HEK293 (cell line): ENCODE data around the gene GPC2.
A peak's percentile ranks its signal among the peaks of the same experiment; 100 is the strongest.

Experiments used
- ATF2 ChIP-seq: fragments of 450-650 bp; formaldehyde crosslinking; IDR thresholded peaks from 2 replicates; pipeline ENCODE4 v1.5.1; 2016; ENCODE audit warnings: missing biosample characterization, missing genetic modification characterization, low read depth
- BCL11A ChIP-seq: fragments of 450-650 bp; formaldehyde crosslinking; IDR thresholded peaks from 2 replicates; pipeline ENCODE4 v1.5.1; 2016; ENCODE audit warnings: low read depth, missing biosample characterization, missing genetic modification characterization
- GFI1B ChIP-seq: fragments of 450-650 bp; formaldehyde crosslinking; IDR thresholded peaks from 2 replicates; pipeline ENCODE4 v1.5.1; 2016; ENCODE audit warnings: missing biosample characterization, missing genetic modification characterization
- GLI4 ChIP-seq: fragments of 450-650 bp; formaldehyde crosslinking; IDR thresholded peaks from 2 replicates; pipeline ENCODE4 v1.5.1; 2016; ENCODE audit warnings: missing biosample characterization, missing genetic modification characterization
- GLIS1 ChIP-seq: fragments of 450-650 bp; formaldehyde crosslinking; IDR thresholded peaks from 2 replicates; pipeline ENCODE4 v1.5.1; 2016; ENCODE audit warnings: missing biosample characterization, missing genetic modification characterization
- MEIS1 ChIP-seq: sonication (generic); formaldehyde crosslinking; IDR thresholded peaks from 2 replicates; pipeline ENCODE4 v1.8.1; 2022; ENCODE audit warnings: missing genetic modification reagents, mild to moderate bottlenecking, borderline replicate concordance
- PRDM4 ChIP-seq: fragments of 450-650 bp; formaldehyde crosslinking; IDR thresholded peaks from 2 replicates; pipeline ENCODE4 v1.5.1; 2017; ENCODE audit warnings: missing biosample characterization, missing genetic modification characterization
- YY1 ChIP-seq: fragments of 450-650 bp; formaldehyde crosslinking; IDR thresholded peaks from 2 replicates; pipeline ENCODE4 v1.5.1; 2018; ENCODE audit warnings: missing biosample characterization, missing genetic modification characterization
- ZBTB20 ChIP-seq: fragments of 450-650 bp; formaldehyde crosslinking; IDR thresholded peaks from 2 replicates; pipeline ENCODE4 v1.5.1; 2016; ENCODE audit warnings: missing biosample characterization, missing genetic modification characterization
- ZBTB21 ChIP-seq: fragments of 450-650 bp; formaldehyde crosslinking; IDR thresholded peaks from 2 replicates; pipeline ENCODE4 v1.5.1; 2017; ENCODE audit warnings: missing biosample characterization, missing genetic modification characterization
- ZEB2 ChIP-seq: fragments of 450-650 bp; formaldehyde crosslinking; IDR thresholded peaks from 2 replicates; pipeline ENCODE4 v1.5.1; 2016; ENCODE audit warnings: missing biosample characterization, missing genetic modification characterization
- ZFP69B ChIP-seq: fragments of 450-650 bp; formaldehyde crosslinking; IDR thresholded peaks from 2 replicates; pipeline ENCODE4 v1.5.1; 2016; ENCODE audit warnings: missing biosample characterization, missing genetic modification characterization
- ZIC2 ChIP-seq: fragments of 450-650 bp; formaldehyde crosslinking; IDR thresholded peaks from 2 replicates; pipeline ENCODE4 v1.5.1; 2016; ENCODE audit warnings: missing biosample characterization, missing genetic modification characterization
- ZNF155 ChIP-seq: fragments of 450-650 bp; formaldehyde crosslinking; IDR thresholded peaks from 2 replicates; pipeline ENCODE4 v1.5.1; 2016; ENCODE audit warnings: missing biosample characterization, missing genetic modification characterization
- ZNF184 ChIP-seq: fragments of 450-650 bp; IDR thresholded peaks from 2 replicates; pipeline ENCODE4 v1.5.1; 2018; ENCODE audit warnings: missing biosample characterization, mild to moderate bottlenecking, missing genetic modification characterization
- ZNF302 ChIP-seq: fragments of 450-650 bp; formaldehyde crosslinking; IDR thresholded peaks from 2 replicates; pipeline ENCODE4 v1.5.1; 2016; ENCODE audit warnings: missing biosample characterization, missing genetic modification characterization, low read depth
- ZNF362 ChIP-seq: fragments of 450-650 bp; formaldehyde crosslinking; IDR thresholded peaks from 2 replicates; pipeline ENCODE4 v1.5.1; 2016; ENCODE audit warnings: missing biosample characterization, missing genetic modification characterization
- ZNF394 ChIP-seq: fragments of 450-650 bp; formaldehyde crosslinking; IDR thresholded peaks from 2 replicates; pipeline ENCODE4 v1.5.1; 2016; ENCODE audit warnings: missing biosample characterization, missing genetic modification characterization, mild to moderate bottlenecking, moderate library complexity, borderline replicate concordance
- ZNF416 ChIP-seq: fragments of 450-650 bp; formaldehyde crosslinking; IDR thresholded peaks from 2 replicates; pipeline ENCODE4 v1.5.1; 2016; ENCODE audit warnings: missing biosample characterization, missing genetic modification characterization
- ZNF433 ChIP-seq: fragments of 450-650 bp; formaldehyde crosslinking; IDR thresholded peaks from 2 replicates; pipeline ENCODE4 v1.5.1; 2016; ENCODE audit warnings: missing biosample characterization, missing genetic modification characterization, low read depth
- ZNF521 ChIP-seq: fragments of 450-650 bp; formaldehyde crosslinking; IDR thresholded peaks from 2 replicates; pipeline ENCODE4 v1.5.1; 2017; ENCODE audit warnings: missing biosample characterization, mild to moderate bottlenecking, missing genetic modification characterization
- ZNF529 ChIP-seq: fragments of 450-650 bp; formaldehyde crosslinking; IDR thresholded peaks from 2 replicates; pipeline ENCODE4 v1.5.1; 2017; ENCODE audit warnings: missing genetic modification characterization, missing biosample characterization; ENCODE audit not compliant: insufficient replicate concordance
- ZNF558 ChIP-seq: fragments of 450-650 bp; formaldehyde crosslinking; IDR thresholded peaks from 2 replicates; pipeline ENCODE4 v1.5.1; 2016; ENCODE audit warnings: missing biosample characterization, missing genetic modification characterization
- ZNF585B ChIP-seq: fragments of 450-650 bp; formaldehyde crosslinking; IDR thresholded peaks from 2 replicates; pipeline ENCODE4 v1.5.1; 2016; ENCODE audit warnings: missing biosample characterization, missing genetic modification characterization
- ZNF596 ChIP-seq: fragments of 450-650 bp; IDR thresholded peaks from 2 replicates; pipeline ENCODE4 v1.5.0; 2018; ENCODE audit warnings: missing biosample characterization, mild to moderate bottlenecking, missing genetic modification characterization, moderate library complexity
- ZNF621 ChIP-seq: fragments of 450-650 bp; formaldehyde crosslinking; IDR thresholded peaks from 2 replicates; pipeline ENCODE4 v1.5.1; 2017; ENCODE audit warnings: missing biosample characterization, missing genetic modification characterization
- ZNF626 ChIP-seq: fragments of 450-650 bp; sonication (Bioruptor Pico); formaldehyde crosslinking; IDR thresholded peaks from 2 replicates; pipeline ENCODE4 v1.5.1; 2018; ENCODE audit warnings: missing biosample characterization, missing genetic modification characterization, inconsistent platforms
- ZNF639 ChIP-seq: fragments of 450-650 bp; formaldehyde crosslinking; IDR thresholded peaks from 2 replicates; pipeline ENCODE4 v1.5.1; 2016; ENCODE audit warnings: missing biosample characterization, missing genetic modification characterization
- ZNF664 ChIP-seq: fragments of 450-650 bp; formaldehyde crosslinking; IDR thresholded peaks from 2 replicates; pipeline ENCODE4 v1.5.1; 2016; ENCODE audit warnings: missing biosample characterization, missing genetic modification characterization
- ZNF692 ChIP-seq: fragments of 450-650 bp; formaldehyde crosslinking; IDR thresholded peaks from 2 replicates; pipeline ENCODE4 v1.5.1; 2016; ENCODE audit warnings: missing biosample characterization, missing genetic modification characterization
- ZNF843 ChIP-seq: fragments of 450-650 bp; formaldehyde crosslinking; IDR thresholded peaks from 2 replicates; pipeline ENCODE4 v1.5.1; 2016; ENCODE audit warnings: missing biosample characterization, missing genetic modification characterization
- ZSCAN18 ChIP-seq: fragments of 450-650 bp; formaldehyde crosslinking; IDR thresholded peaks from 2 replicates; pipeline ENCODE4 v1.5.1; 2016; ENCODE audit warnings: missing biosample characterization, missing genetic modification characterization

Gene GPC2

GRCh38 chr7:100158229-100159098 is 18.7 kb downstream of the GPC2 start, which contains the start of gene TRAPPC14 (continued):
- TF ChIP-seq ZNF362 (no peak), MEIS1 (no peak), ZNF302 (tag by site-specific recombination) (no peak), ZNF596 (tag by site-specific recombination) (no peak), ZNF433 (tag by site-specific recombination) (no peak), ZNF639 (tag by site-specific recombination) (0 out of 2 replicates have a peak, but pooled peaks have one; percentile 36), ZNF626 (tag by site-specific recombination) (no peak), ZNF692 (tag by site-specific recombination) (0 out of 2 replicates have a peak, but pooled peaks have one; percentile 56), YY1 (tag by site-specific recombination) (no peak; the same call in 1 of the 2 replicates), ZNF155 (no peak), ZSCAN18 (no peak), ZNF394 (0 out of 2 replicates have a peak, but pooled peaks have one; percentile 24), GLIS1 (peak; percentile 83), BCL11A (tag by site-specific recombination) (no peak), ZNF416 (tag by site-specific recombination) (no peak), ZNF843 (tag by site-specific recombination) (no peak), ZNF529 (tag by site-specific recombination) (no peak), ZIC2 (tag by site-specific recombination) (peak; percentile 73), GLI4 (no peak), ZBTB21 (tag by site-specific recombination) (no peak), PRDM4 (tag by site-specific recombination) (no peak), ZFP69B (no peak), ZNF621 (tag by site-specific recombination) (no peak), ZNF585B (no peak), ZNF558 (no peak), GFI1B (no peak), ATF2 (no peak), ZNF664 (tag by site-specific recombination) (no peak), ZEB2 (tag by site-specific recombination) (peak; percentile 89; the same call in 1 of the 2 replicates), ZNF184 (tag by site-specific recombination) (no peak), ZNF521 (tag by site-specific recombination) (no peak), ZBTB20 (tag by site-specific recombination) (peak; percentile 100)
